ENCODE results near the gene OLFM3.

GRCh38 chr1:102032534-102032933 lies 35.8 kb upstream of the OLFM3 start:
- TF ChIP-seq CTBP1 (IDR thresholded peaks at IDR 0.05; ENCODE audit: borderline replicate concordance) = no peak
- TF ChIP-seq SUZ12 (IDR thresholded peaks at IDR 0.05) = no peak
- TF ChIP-seq SP1 (IDR thresholded peaks at IDR 0.05) = no peak
- no peak for TF ChIP-seq BHLHE40 (IDR thresholded peaks at IDR 0.05; ENCODE audit: borderline replicate concordance)
- TF ChIP-seq TARDBP (IDR thresholded peaks at IDR 0.05) = no peak

Data from HEK293T (cell line).